Body of pancreas (tissue), 4 donors: ENCODE measurements around the gene TJP1.

Experiments
- POLR2A ChIP-seq, 3 donors: fragments of 450-650 bp; IDR thresholded peaks; one replicate each; pipeline ENCODE4 v1.6.1; 2016; ENCODE audit warnings: antibody characterized with exemption in 3 of 3, mild to moderate bottlenecking in 2 of 3
- TF ChIP-seq, protein P1 (sequence below), 7 experiments: fragments of 450-650 bp in 4 of 7; fragments of 200-600 bp in 3 of 7; sonication (generic) in 3 of 7; IDR thresholded peaks; one replicate each; pipeline ENCODE4 v1.5.1; 2016 to 2019; ENCODE audit warnings: antibody characterized with exemption in 7 of 7

- TF ChIP-seq POLR2A (IDR thresholded peaks at IDR 0.05): no peak
- TF ChIP-seq, protein P1, sequence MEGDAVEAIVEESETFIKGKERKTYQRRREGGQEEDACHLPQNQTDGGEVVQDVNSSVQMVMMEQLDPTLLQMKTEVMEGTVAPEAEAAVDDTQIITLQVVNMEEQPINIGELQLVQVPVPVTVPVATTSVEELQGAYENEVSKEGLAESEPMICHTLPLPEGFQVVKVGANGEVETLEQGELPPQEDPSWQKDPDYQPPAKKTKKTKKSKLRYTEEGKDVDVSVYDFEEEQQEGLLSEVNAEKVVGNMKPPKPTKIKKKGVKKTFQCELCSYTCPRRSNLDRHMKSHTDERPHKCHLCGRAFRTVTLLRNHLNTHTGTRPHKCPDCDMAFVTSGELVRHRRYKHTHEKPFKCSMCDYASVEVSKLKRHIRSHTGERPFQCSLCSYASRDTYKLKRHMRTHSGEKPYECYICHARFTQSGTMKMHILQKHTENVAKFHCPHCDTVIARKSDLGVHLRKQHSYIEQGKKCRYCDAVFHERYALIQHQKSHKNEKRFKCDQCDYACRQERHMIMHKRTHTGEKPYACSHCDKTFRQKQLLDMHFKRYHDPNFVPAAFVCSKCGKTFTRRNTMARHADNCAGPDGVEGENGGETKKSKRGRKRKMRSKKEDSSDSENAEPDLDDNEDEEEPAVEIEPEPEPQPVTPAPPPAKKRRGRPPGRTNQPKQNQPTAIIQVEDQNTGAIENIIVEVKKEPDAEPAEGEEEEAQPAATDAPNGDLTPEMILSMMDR (IDR thresholded peaks at IDR 0.05): no peak
Measured at GRCh38 chr15:29859293-29859692, 37.0 kb upstream of the TJP1 start.
